ENCODE results near the gene APOBEC3G.

DNA sequence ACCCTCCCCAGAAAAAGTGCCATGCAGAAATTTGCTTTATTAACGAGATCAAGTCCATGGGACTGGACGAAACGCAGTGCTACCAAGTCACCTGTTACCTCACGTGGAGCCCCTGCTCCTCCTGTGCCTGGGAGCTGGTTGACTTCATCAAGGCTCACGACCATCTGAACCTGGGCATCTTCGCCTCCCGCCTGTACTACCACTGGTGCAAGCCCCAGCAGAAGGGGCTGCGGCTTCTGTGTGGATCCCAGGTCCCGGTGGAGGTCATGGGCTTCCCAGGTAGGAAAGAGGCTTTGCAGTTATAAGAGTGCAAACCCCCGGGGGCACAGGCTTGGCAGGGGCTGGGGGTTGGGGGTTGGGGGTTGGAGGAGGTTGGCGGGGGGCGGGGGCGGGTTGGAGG lies 24.2 kb downstream of the APOBEC3G start:
- TF ChIP-seq, protein P1, sequence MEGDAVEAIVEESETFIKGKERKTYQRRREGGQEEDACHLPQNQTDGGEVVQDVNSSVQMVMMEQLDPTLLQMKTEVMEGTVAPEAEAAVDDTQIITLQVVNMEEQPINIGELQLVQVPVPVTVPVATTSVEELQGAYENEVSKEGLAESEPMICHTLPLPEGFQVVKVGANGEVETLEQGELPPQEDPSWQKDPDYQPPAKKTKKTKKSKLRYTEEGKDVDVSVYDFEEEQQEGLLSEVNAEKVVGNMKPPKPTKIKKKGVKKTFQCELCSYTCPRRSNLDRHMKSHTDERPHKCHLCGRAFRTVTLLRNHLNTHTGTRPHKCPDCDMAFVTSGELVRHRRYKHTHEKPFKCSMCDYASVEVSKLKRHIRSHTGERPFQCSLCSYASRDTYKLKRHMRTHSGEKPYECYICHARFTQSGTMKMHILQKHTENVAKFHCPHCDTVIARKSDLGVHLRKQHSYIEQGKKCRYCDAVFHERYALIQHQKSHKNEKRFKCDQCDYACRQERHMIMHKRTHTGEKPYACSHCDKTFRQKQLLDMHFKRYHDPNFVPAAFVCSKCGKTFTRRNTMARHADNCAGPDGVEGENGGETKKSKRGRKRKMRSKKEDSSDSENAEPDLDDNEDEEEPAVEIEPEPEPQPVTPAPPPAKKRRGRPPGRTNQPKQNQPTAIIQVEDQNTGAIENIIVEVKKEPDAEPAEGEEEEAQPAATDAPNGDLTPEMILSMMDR (IDR thresholded peaks at IDR 0.05), result no peak
- no peak for TF ChIP-seq POLR2A (IDR thresholded peaks at IDR 0.05)
- no peak for TF ChIP-seq EP300 (IDR thresholded peaks at IDR 0.05)

Measured in tibial nerve (tissue), 4 donors.